ENCODE results near the gene C2orf78.

DNA sequence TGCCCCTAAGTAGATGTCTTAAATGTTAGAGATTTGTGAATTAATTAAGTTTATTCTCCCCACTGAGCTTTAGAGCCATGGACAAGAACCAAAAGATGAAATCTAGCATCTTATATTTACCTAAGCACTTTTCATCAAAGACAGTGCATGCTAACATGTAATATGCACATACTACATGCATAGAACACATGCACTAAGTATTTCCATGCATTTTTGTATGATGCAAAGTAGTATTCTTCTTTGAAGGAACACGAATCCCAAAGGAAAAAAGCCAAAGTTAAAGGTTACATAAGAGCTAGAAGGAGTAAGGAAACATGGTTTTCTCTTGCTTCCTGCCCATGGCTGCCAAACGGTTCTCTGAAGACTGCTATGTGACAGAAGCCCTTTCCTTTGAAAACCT is 60.1 kb downstream of the C2orf78 start:
- TF ChIP-seq, protein P1, sequence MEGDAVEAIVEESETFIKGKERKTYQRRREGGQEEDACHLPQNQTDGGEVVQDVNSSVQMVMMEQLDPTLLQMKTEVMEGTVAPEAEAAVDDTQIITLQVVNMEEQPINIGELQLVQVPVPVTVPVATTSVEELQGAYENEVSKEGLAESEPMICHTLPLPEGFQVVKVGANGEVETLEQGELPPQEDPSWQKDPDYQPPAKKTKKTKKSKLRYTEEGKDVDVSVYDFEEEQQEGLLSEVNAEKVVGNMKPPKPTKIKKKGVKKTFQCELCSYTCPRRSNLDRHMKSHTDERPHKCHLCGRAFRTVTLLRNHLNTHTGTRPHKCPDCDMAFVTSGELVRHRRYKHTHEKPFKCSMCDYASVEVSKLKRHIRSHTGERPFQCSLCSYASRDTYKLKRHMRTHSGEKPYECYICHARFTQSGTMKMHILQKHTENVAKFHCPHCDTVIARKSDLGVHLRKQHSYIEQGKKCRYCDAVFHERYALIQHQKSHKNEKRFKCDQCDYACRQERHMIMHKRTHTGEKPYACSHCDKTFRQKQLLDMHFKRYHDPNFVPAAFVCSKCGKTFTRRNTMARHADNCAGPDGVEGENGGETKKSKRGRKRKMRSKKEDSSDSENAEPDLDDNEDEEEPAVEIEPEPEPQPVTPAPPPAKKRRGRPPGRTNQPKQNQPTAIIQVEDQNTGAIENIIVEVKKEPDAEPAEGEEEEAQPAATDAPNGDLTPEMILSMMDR (IDR thresholded peaks at IDR 0.05; ENCODE audit: insufficient read depth, low read length, poor library complexity, severe bottlenecking) = no peak
- TF ChIP-seq EZH2phosphoT487 (conservative IDR thresholded peaks at IDR 0.05; ENCODE audit: low read length) = no peak

Data from SU-DHL-6 (cell line).